AG09309 (cell line): ENCODE data around the gene CDKAL1.

Experiments used
- DNase-seq: peaks from one replicate; pipeline ENCODE4 v3.0.0-alpha.2; 2010; ENCODE audit warnings: low read depth
- H3K4me3 ChIP-seq: 2 replicates; pipeline ENCODE4 v1.5.1; 2011; ENCODE audit warnings: mild to moderate bottlenecking, low read depth, low read length, moderate library complexity; ENCODE audit not compliant: control insufficient read depth
- TF ChIP-seq, protein P1 (sequence below): IDR thresholded peaks from 2 replicates; pipeline ENCODE4 v1.5.1; 2011; ENCODE audit warnings: mild to moderate bottlenecking, low read depth, low read length, inconsistent platforms; ENCODE audit not compliant: insufficient read depth, control insufficient read depth; ENCODE audit errors: missing control alignments

The CDKAL1 gene

DNA sequence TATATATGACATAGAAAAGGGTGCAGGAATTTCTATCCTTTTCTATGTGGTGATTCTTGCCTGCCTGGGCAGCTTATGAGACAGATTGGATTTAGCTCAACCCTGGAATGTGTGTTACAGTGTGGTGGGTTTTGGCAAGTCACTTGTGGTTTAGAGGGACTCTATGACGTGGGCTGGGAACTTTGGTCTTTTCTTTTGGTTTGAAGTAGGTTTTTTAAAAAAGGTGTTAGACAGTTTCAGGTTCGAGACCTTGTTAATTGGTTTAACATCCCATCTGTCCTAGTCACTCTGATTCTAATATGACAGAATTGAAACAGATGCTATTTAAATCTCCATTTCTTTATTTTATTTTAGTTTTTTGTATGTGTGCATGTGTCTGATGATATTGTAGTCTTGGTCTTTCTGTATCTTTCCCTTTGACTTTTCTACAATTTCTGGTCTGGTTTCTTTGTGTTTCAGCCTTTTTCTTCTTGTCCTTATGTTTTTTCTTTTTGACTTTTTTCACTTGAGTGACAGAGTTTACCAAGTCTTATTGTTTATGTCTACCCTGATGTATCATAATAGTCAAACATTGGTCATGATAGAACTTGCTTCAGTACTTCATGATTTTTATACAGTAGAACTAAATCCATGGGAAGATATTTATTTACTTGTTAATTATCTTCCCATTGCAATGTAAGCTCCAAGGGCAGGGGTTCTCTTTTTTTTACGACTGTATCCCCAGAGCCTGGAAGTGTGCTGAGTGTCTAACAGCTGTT, 174.3 kb downstream of the CDKAL1 start:
- H3K4me3 ChIP-seq, result no peak overlapping the region
- no peak for DNase-seq
- TF ChIP-seq, protein P1, sequence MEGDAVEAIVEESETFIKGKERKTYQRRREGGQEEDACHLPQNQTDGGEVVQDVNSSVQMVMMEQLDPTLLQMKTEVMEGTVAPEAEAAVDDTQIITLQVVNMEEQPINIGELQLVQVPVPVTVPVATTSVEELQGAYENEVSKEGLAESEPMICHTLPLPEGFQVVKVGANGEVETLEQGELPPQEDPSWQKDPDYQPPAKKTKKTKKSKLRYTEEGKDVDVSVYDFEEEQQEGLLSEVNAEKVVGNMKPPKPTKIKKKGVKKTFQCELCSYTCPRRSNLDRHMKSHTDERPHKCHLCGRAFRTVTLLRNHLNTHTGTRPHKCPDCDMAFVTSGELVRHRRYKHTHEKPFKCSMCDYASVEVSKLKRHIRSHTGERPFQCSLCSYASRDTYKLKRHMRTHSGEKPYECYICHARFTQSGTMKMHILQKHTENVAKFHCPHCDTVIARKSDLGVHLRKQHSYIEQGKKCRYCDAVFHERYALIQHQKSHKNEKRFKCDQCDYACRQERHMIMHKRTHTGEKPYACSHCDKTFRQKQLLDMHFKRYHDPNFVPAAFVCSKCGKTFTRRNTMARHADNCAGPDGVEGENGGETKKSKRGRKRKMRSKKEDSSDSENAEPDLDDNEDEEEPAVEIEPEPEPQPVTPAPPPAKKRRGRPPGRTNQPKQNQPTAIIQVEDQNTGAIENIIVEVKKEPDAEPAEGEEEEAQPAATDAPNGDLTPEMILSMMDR, result no peak

DNA sequence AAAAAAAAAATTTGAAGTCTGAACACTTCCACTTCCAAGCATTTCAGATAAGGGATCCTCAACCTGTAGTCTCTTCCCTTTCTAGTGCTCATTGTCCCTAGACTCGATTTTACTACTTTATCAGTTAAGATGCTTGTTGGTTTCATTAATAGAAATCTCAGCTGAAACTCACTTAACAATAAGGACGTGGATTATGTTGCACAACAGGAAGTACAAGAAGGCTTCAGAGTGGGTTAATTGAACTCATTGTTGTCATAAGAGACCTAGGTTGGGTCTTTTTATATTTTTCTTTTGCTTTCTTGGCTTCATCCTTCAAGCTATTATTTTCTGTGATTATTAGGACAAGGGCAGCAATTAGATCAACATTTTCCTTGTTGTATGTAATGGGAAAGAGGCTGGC, 175.2 kb downstream of the CDKAL1 start:
- TF ChIP-seq, protein P1, result no peak
- DNase-seq, result no peak
- H3K4me3 ChIP-seq, result no peak overlapping the region

DNA sequence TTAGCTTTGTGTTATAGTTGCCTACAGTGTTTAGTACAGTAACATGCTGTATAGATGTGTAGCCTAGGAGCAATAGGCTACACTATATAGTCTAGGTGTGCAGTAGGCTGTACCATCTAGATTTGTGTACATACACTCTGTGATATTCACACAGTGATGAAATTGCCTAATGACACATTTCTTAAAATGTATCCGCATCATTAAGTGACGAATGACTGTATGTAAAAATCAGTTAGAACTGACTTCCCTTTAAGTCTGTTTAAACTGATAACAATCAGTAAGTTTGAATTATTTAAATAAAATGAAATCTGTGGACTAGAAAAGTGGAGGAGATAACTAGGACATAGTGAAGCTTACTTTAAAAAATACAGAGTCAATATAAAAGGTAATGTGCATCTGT, 176.1 kb downstream of the CDKAL1 start:
- DNase-seq, result no peak
- H3K4me3 ChIP-seq, result no peak overlapping the region
- TF ChIP-seq, protein P1, result no peak

DNA sequence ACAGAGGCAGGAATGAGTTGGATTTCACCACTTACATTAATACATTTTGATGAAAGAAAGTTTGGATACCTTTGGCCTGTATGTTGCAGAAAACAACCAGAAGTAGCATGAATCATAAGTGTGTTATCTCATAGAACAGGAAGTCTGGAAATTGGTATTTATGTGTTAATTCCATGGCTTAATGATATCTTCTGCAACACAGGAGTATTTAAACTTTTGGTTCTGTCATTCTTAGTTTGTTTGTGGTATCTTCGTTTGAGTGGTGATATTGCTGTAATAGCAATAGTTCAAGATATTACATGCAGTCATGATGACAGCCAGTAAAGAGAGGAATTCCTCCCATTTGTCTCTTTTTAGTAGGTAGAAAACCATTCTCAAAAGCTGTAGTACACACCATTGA, 177.3 kb downstream of the CDKAL1 start:
- TF ChIP-seq, protein P1, result no peak
- no peak overlapping the region for H3K4me3 ChIP-seq
- DNase-seq, result no peak

DNA sequence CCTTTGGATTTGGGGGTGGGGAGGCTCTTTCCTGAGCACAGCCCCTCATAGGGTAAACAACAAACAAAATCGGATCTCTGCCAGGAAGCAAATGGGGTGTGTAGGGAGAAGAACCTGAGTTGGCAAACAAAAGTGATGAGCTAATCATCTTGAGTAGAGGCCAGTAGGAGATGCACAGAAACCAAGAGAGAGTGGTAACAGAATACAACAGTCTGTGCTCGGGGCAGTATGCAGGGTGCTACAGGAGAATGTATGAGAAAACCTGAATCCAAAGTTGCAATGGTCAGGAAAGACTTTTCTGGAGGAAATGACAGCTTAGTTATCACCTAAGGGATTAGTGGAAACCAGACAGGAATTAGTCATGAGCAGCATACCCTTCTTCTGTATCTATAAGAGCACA, 177.8 kb downstream of the CDKAL1 start:
- no peak for DNase-seq
- TF ChIP-seq, protein P1, result no peak
- no peak overlapping the region for H3K4me3 ChIP-seq

DNA sequence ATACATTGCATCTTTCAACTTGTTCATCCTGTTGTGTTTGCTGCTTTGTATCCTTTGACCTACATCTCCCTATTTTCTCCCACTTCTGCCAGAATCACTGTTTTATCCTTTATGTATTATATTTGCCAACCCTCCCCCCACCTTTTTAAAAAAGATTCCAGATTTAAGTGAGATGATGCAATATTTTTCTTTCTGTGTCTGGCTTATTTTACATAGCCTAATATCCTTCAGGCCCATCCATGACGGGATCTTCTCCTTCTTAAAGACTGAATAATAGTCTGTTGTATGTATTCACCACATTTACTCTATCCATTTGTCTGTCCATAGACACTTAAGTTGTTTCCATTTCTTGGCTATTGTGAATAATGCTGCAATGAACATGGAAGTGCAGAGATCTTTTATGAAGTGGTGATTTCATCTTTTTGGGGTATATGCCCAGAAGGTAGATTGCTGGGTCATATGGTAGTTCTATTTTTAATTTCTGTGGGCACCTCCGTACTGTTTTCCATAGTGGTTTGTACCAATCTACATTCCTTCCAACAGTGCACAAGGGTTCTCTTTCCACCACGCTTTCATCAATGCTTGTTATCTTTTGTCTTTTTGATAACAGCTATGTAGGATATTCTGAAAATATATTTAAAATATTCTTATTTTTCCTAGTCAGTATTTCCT, 181.0 kb downstream of the CDKAL1 start:
- TF ChIP-seq, protein P1, result no peak
- no peak for DNase-seq
- H3K4me3 ChIP-seq, result no peak overlapping the region
